Esophagus muscularis mucosa (tissue), 3 donors: Measurements from ENCODE around the gene SLC25A13.

Source experiments
- EP300 ChIP-seq: sonication (generic); formaldehyde crosslinking; IDR thresholded peaks from one replicate; pipeline ENCODE4 v1.6.1; 2017; ENCODE audit warnings: antibody characterized with exemption
- POLR2AphosphoS5 ChIP-seq, 2 donors: sonication (generic); formaldehyde crosslinking; IDR thresholded peaks; one replicate each; pipeline ENCODE4 v1.6.1; 2017; ENCODE audit warnings: antibody characterized with exemption in 2 of 2

DNA sequence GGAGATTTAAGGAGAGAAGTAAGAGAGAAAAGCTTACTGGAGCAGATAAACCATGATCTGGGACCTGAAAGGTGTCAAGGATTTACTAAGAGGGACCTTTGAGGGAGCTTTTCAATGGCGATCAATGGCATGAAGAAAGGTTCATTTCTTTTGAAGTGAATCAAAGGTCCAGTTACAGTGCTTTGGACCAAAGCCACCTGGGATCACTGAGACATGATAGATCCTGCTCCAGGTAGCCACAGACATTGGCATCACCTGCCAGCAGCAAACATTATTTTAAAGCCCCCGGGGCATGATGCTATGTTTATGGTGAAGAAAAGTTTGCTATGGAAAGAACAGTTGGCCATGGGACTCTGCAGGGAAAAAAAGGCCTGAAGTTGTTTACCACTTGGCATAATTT is 109.4 kb downstream of the SLC25A13 start:
- no peak for TF ChIP-seq POLR2AphosphoS5 (IDR thresholded peaks at IDR 0.05)
- TF ChIP-seq EP300 = no peak
